ENCODE measurements around the gene TAF11L2.
"Not testable (repeated sequence)": the region's sequence is repeated elsewhere in the genome, so short reads cannot be mapped to it uniquely, and the experiment has no call there.

Gene TAF11L2

GRCh38 chr5:17487174-17487512, 10.9 kb upstream of the TAF11L2 start:
- no peak for TF ChIP-seq GABPA (IDR thresholded peaks at IDR 0.05; ENCODE audit: low read depth)
- TF ChIP-seq CTCF (IDR thresholded peaks at IDR 0.05; ENCODE audit: insufficient read depth, low read length): no peak
- TF ChIP-seq SPI1 (IDR thresholded peaks at IDR 0.05; ENCODE audit: borderline replicate concordance, low read depth): no peak
- no peak overlapping the region for H3K27ac ChIP-seq (replicated peaks)
- DNase-seq (ENCODE audit: low read depth in 1 of 2, low spot score in 1 of 2): no peak

GRCh38 chr5:17491257-17491656, 6.8 kb upstream of the TAF11L2 start:
- not testable (repeated sequence) for H3K27ac ChIP-seq (replicated peaks); H3K4me3 ChIP-seq (replicated peaks; ENCODE audit: insufficient read depth, low read length); DNase-seq (ENCODE audit: low read depth in 1 of 2, low spot score in 1 of 2); H3K27me3 ChIP-seq (ENCODE audit: insufficient read depth, poor library complexity, severe bottlenecking)

More at GRCh38 chr5:17487174-17487512, 10.9 kb upstream of the TAF11L2 start:
- Histone ChIP-seq H3K27me3 (ENCODE audit: insufficient read depth, poor library complexity, severe bottlenecking) (no peaks in the 10 kb centered on the region), H3K4me3 (replicated peaks; ENCODE audit: insufficient read depth, low read length) (no peak overlapping the region)

GRCh38 chr5:17492770-17493169, 5.3 kb upstream of the TAF11L2 start:
- H3K4me3 ChIP-seq (replicated peaks; ENCODE audit: insufficient read depth, low read length): no peak overlapping the region
- DNase-seq (ENCODE audit: low read depth in 1 of 2, low spot score in 1 of 2): no peak
- TF ChIP-seq CTCF (IDR thresholded peaks at IDR 0.05; ENCODE audit: insufficient read depth, low read length): no peak
- TF ChIP-seq POLR2AphosphoS5 (IDR thresholded peaks at IDR 0.05; ENCODE audit: low read depth): no peak
- TF ChIP-seq GABPA (IDR thresholded peaks at IDR 0.05; ENCODE audit: low read depth): no peak
- TF ChIP-seq REST (IDR thresholded peaks at IDR 0.05; ENCODE audit: insufficient replicate concordance, low read depth): no peak
- TF ChIP-seq SPI1 (IDR thresholded peaks at IDR 0.05; ENCODE audit: borderline replicate concordance, low read depth): no peak
- no peaks in the 10 kb centered on the region for H3K27me3 ChIP-seq (ENCODE audit: insufficient read depth, poor library complexity, severe bottlenecking)
- H3K27ac ChIP-seq (replicated peaks): no peak overlapping the region

- Histone ChIP-seq H3K27ac (replicated peaks) (no peak overlapping the region), H3K4me3 (replicated peaks; ENCODE audit: insufficient read depth, low read length) (no peak overlapping the region), H3K27me3 (ENCODE audit: insufficient read depth, poor library complexity, severe bottlenecking) (no peaks in the 10 kb centered on the region)
- DNase-seq (ENCODE audit: low read depth in 1 of 2, low spot score in 1 of 2): no peak
- TF ChIP-seq CTCF (IDR thresholded peaks at IDR 0.05; ENCODE audit: insufficient read depth, low read length) (no peak), POLR2AphosphoS5 (IDR thresholded peaks at IDR 0.05; ENCODE audit: low read depth) (no peak), REST (IDR thresholded peaks at IDR 0.05; ENCODE audit: insufficient replicate concordance, low read depth) (no peak), SPI1 (IDR thresholded peaks at IDR 0.05; ENCODE audit: borderline replicate concordance, low read depth) (no peak), GABPA (IDR thresholded peaks at IDR 0.05; ENCODE audit: low read depth) (no peak)
These were observed 585 bp upstream of the TAF11L2 start for GRCh38 chr5:17497446-17497845.
